ENCODE data around the gene PFN1. TPM values are rescaled to one million over a fixed set of nuclear protein-coding genes. Genes with fewer than 3 reads are reported as not detected.
A peak's percentile ranks its signal among the peaks of the same experiment; 100 is the strongest.

The PFN1 gene
- total RNA-seq, 2 donors from 2014 or later: 1,225 to 1,232 TPM

DNA sequence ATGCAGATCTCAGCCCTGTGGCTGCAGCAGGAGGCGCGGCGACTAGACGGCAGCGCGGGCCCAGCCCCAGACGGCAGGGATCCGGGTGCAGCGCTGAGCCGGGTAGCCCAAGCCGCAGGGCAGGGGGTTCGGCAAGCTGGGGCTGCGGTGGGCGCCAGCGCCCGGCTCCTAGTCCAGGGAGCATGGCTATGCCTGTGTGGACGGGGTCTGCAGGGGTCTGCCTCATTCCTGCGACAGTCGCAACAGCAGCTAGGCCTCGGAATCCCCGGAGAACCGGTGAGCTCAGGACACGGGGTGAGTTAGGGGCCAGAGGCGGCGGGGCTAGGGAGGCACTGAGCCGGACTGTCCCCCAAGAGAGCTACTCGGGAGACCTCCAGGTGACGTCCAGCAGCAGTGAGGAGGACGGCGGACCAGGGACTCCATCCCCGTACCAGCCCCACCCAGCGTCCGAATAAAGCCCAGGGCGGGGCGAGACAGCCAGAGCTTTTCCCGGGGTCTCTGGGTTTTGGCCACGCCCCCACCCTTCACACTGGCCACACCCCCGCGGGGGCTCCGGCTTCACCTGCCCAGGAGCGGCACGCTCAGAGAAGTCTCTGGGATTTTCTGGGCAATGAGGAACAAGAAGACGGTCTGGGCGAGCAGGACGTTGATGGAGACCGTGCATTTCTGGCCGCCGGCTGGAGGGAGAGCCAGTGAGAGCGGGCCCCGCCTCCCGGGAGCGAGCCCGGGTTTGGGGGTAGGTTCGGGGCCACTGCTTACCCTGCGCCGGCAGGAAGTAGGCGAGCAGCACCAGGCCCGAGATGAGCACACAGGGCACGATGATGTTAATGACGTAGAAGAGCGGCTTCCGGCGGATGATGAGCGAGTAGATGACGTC, 47.9 kb downstream of the PFN1 start:
- DNase-seq (peak; percentile 56 to 65), ATAC-seq (replicated peaks in 1 of 2) (peak; percentile 20 to 35)
- Mint-ChIP-seq H3K27ac (no peak overlapping the region), H3K4me1 (ENCODE audit: low read depth) (peaks cover 30% of the 10 kb centered on the region), H3K9me3 (no peaks in the 10 kb centered on the region), H3K27me3 (ENCODE audit: low read depth) (no peaks in the 10 kb centered on the region), H3K4me3 (peak overlapping the region; percentile 86 to 89), H3K36me3 (ENCODE audit: insufficient read depth in 2 of 2) (peaks cover 0 to 7% of the 10 kb centered on the region in 2 donors)

DNA sequence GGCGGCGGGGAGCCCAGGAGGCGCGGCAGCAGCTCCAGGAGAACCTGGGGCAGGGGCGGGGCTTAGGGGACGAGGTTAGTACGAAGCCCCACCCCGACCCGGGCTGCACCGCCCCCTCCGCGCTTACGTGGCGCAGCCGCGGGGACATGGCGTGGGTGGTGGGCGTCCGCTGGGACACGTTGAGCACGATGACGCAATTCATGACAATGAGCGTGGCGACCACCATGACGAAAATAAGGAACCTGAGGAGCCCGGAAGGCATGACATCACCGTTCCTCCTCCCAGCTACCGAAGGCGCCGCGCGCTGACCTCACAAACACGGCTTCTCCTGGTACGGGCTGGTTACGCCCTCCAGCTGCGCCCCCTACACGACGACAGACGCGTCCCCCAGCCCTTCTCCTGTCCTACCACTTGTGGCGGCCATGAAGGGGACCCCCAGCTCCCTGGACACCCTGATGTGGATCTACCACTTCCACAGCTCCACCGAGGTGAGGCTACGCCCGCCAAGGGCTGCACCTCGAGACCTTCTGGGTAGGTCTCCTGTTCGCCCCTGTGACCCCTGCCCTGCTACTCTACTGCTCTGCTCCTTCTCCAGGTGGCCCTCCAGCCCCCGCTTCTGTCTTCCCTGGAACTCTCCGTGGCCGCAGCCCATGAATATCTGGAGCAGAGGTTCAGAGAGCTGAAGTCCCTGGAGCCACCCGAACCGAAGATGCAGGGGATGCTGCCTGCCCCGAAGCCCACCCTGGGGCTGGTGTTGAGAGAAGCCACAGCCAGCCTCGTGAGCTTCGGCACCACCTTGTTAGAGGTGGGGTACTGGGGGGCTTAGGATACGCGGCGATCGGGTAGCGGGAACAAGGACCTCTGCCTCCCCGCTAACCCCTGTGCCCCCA, 48.7 kb downstream of the PFN1 start, which contains the start of gene C17orf107:
Gene C17orf107, plus strand, starts transcription at position 196 of the 890 bp plus-strand sequence. Its CDS starts 227 bp downstream, at position 423.
- Mint-ChIP-seq H3K4me1 (ENCODE audit: low read depth) (peaks cover 30% of the 10 kb centered on the region), H3K9me3 (no peaks in the 10 kb centered on the region), H3K4me3 (peak within 1 kb of the TSS; percentile 86 to 89), H3K27ac (peak within 1 kb of the TSS; percentile 59), H3K27me3 (ENCODE audit: low read depth) (no peaks in the 10 kb centered on the region), H3K36me3 (ENCODE audit: insufficient read depth in 2 of 2) (peaks cover 0 to 7% of the 10 kb centered on the region in 2 donors)
- DNase-seq (peak; percentile 98 to 99), ATAC-seq (replicated peaks in 1 of 2) (peak; percentile 82)

DNA sequence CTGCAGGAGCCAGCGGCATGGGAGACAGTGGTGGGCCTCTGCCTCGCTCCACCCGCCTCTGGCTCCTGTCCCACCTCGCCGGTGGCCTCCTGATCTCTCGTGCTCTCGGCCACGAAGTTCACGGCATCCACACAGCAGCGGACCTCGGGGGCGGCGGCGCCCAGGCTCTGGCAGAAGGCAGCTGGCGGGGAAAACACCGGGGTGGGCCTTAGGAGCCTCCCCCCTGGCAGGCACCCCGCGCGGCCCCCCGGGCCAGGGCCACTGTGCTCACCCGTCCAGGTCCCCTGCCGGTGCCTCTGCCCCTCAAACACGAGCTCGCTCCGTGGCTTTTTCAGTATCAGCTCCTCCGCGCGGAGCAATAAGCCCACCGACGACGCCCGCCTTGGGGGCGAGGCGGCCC, 49.4 kb downstream of the PFN1 start:
- Mint-ChIP-seq H3K4me3 (peak overlapping the region; percentile 73 to 86), H3K27ac (no peak overlapping the region), H3K36me3 (ENCODE audit: insufficient read depth in 2 of 2) (peaks cover 0 to 7% of the 10 kb centered on the region in 2 donors), H3K9me3 (no peaks in the 10 kb centered on the region), H3K4me1 (ENCODE audit: low read depth) (peaks cover 30% of the 10 kb centered on the region), H3K27me3 (ENCODE audit: low read depth) (no peaks in the 10 kb centered on the region)
- DNase-seq: no peak
- ATAC-seq (replicated peaks in 1 of 2): no peak

DNA sequence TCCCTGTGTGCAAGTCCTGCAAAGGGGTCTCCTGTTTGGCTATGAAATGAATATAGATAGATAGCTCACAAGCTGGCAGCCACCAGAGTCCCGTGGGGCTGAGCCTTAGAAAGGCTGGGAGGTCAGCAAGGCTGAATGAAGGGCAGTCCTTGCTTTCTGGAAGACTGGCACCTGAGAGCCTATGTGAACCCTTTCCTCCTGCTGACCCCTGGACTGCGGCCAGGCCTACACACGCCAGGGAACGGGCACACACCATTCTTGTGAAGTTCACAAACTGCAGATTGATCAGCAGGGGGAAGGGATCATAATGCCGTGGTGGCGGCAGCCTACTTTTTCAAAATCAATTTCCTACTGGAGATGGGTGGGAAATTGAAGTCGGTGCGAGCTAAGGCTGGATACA, 50.0 kb downstream of the PFN1 start:
- H3K9me3 Mint-ChIP-seq: no peaks in the 10 kb centered on the region
- H3K27me3 Mint-ChIP-seq (ENCODE audit: low read depth): no peaks in the 10 kb centered on the region
- H3K36me3 Mint-ChIP-seq (ENCODE audit: insufficient read depth in 2 of 2): peaks cover 0 to 7% of the 10 kb centered on the region in 2 donors
- DNase-seq (no peak), ATAC-seq (replicated peaks in 1 of 2) (no peak)
- peaks cover 24% of the 10 kb centered on the region for H3K4me1 Mint-ChIP-seq (ENCODE audit: low read depth)
- peak overlapping the region; percentile 73 for H3K4me3 Mint-ChIP-seq
- no peak overlapping the region for H3K27ac Mint-ChIP-seq

DNA sequence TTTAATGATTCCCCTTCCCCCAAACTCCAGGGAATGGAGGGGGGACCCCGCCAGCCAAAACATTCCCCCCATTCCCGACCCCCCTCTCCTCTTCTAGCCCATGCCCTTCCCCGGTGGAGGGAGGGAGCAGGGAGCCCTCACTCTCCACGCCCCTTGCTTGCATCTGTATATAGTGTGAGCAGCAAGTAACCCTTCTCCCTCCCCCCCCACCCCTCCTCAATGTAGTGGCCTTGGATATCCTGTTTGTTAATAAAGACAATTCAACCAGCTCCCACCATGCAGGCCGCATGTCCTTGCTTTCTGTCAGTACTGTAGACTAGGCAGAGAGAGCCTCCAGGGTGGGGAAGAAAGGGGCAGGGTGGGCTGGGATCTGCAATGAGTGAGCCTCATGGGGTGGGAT, 50.5 kb downstream of the PFN1 start:
- no peak overlapping the region for H3K4me3 Mint-ChIP-seq
- H3K27ac Mint-ChIP-seq: no peak overlapping the region
- H3K36me3 Mint-ChIP-seq (ENCODE audit: insufficient read depth in 2 of 2): peaks cover 0 to 7% of the 10 kb centered on the region in 2 donors

DNA sequence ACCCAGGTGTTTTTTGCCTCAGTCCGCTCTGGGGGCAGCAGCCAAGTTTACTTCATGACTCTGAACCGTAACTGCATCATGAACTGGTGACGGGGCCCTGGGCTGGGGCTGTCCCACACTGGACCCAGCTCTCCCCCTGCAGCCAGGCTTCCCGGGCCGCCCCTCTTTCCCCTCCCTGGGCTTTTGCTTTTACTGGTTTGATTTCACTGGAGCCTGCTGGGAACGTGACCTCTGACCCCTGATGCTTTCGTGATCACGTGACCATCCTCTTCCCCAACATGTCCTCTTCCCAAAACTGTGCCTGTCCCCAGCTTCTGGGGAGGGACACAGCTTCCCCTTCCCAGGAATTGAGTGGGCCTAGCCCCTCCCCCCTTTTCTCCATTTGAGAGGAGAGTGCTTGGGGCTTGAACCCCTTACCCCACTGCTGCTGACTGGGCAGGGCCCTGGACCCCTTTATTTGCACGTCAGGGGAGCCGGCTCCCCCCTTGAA, 51.1 kb downstream of the PFN1 start:
- H3K9me3 Mint-ChIP-seq: no peaks in the 10 kb centered on the region
- ATAC-seq (replicated peaks in 1 of 2) (no peak), DNase-seq (no peak)
- no peak overlapping the region for H3K27ac Mint-ChIP-seq
- peaks cover 13% of the 10 kb centered on the region for H3K4me1 Mint-ChIP-seq (ENCODE audit: low read depth)
- H3K36me3 Mint-ChIP-seq (ENCODE audit: insufficient read depth in 2 of 2): peaks cover 0 to 7% of the 10 kb centered on the region in 2 donors
- H3K27me3 Mint-ChIP-seq (ENCODE audit: low read depth): no peaks in the 10 kb centered on the region
- no peak overlapping the region for H3K4me3 Mint-ChIP-seq

More for the DNA sequence above, 50.5 kb downstream of the PFN1 start:
- DNase-seq (no peak), ATAC-seq (replicated peaks in 1 of 2) (no peak)
- Mint-ChIP-seq H3K27me3 (ENCODE audit: low read depth) (no peaks in the 10 kb centered on the region), H3K4me1 (ENCODE audit: low read depth) (peaks cover 19% of the 10 kb centered on the region), H3K9me3 (no peaks in the 10 kb centered on the region)

DNA sequence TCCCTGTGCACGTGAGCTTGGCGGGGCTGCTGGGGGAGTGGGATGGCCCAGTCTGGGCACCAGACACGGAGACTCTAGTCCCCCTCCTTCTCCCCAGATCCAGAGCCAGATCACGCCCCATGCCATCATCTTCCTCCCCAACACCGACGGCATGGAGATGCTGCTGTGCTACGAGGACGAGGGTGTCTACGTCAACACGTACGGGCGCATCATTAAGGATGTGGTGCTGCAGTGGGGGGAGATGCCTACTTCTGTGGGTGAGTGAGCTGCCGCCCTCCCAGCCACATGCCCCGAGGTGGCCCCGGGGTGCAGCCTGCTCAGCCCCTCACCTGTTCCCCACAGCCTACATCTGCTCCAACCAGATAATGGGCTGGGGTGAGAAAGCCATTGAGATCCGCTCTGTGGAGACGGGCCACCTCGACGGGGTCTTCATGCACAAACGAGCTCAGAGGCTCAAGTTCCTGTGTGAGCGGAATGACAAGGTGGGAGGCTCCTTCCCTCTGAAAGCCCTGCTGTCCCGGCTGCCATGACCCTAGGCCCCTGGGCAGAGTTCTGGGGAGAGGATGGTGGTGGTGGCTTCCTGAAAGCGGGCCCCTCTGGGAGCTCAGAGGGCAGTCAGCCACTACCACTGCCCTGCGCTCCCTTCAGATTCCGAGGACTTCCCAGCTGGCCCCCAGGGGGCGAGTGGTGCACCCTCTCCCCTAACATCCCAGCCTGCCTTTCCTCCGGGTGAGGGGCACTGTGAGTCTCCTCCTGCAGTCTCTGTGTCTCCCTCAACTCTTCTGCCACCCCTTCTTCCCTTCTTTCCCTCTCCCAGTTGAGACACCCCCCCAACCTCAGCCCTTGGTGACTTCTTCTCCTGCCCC, 51.8 kb downstream of the PFN1 start:
- no peaks in the 10 kb centered on the region for H3K9me3 Mint-ChIP-seq
- peaks cover 12% of the 10 kb centered on the region for H3K4me1 Mint-ChIP-seq (ENCODE audit: low read depth)
- DNase-seq (no peak), ATAC-seq (replicated peaks in 1 of 2) (no peak)
- no peaks in the 10 kb centered on the region for H3K27me3 Mint-ChIP-seq (ENCODE audit: low read depth)
- no peak overlapping the region for H3K4me3 Mint-ChIP-seq
- H3K36me3 Mint-ChIP-seq (ENCODE audit: insufficient read depth in 2 of 2): peaks cover 0 to 7% of the 10 kb centered on the region in 2 donors
- no peak overlapping the region for H3K27ac Mint-ChIP-seq

DNA sequence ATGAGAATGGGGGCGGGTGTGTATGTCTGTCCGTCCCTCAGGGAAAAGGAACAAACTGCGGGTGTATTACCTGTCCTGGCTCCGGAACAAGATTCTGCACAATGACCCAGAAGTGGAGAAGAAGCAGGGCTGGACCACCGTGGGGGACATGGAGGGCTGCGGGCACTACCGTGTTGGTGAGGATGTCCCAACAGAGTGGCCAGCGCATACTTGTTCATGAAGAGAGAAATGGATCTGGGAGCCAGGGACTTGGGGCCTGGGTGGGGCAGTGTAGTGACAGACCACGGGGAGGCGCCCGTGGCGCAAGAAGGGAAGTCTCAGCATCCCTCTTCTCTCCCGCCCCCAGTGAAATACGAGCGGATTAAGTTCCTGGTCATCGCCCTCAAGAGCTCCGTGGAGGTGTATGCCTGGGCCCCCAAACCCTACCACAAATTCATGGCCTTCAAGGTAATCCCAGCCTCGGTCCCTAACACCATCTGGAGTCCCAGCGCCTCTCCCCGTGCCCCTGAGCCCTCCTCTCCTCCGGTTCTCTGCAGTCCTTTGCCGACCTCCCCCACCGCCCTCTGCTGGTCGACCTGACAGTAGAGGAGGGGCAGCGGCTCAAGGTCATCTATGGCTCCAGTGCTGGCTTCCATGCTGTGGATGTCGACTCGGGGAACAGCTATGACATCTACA, 52.5 kb downstream of the PFN1 start:
- H3K36me3 Mint-ChIP-seq (ENCODE audit: insufficient read depth in 2 of 2): peaks cover 0 to 4% of the 10 kb centered on the region in 2 donors
- H3K27me3 Mint-ChIP-seq (ENCODE audit: low read depth): no peaks in the 10 kb centered on the region
- ATAC-seq (replicated peaks in 1 of 2): no peak
- no peak for DNase-seq
- H3K4me1 Mint-ChIP-seq (ENCODE audit: low read depth): peaks cover 12% of the 10 kb centered on the region
- no peak overlapping the region for H3K27ac Mint-ChIP-seq
- H3K9me3 Mint-ChIP-seq: no peaks in the 10 kb centered on the region
- H3K4me3 Mint-ChIP-seq: no peak overlapping the region

Other genes starting within 250 kb of the PFN1 start
- gene PELP1, start 244.4 kb downstream of the PFN1 start, total RNA-seq: 100 to 1,000 TPM in 1 of 2 donors, 10 to 100 TPM in 1; 93.8 to 113 TPM
- gene ARRB2, start 237.9 kb downstream of the PFN1 start, total RNA-seq: 100 to 1,000 TPM; 216 to 258 TPM
- 10 to 100 TPM in 1 of 2 donors, 1 to 10 TPM in 1; 9.9 to 14.0 TPM for gene MED11, start 217.1 kb downstream of the PFN1 start, total RNA-seq
- gene ZMYND15, start 208.7 kb downstream of the PFN1 start, total RNA-seq: under 1 TPM in 1 of 2 donors, not detected in 1; 0.17 TPM
- gene CXCL16, start 208.6 kb downstream of the PFN1 start, total RNA-seq: 1 to 10 TPM; 2.2 to 4.3 TPM
- gene TM4SF5, start 176.6 kb downstream of the PFN1 start, total RNA-seq: not detected
- 1 to 10 TPM in 1 of 2 donors, under 1 TPM in 1; 0.46 to 1.1 TPM for gene VMO1, start 162.2 kb downstream of the PFN1 start, total RNA-seq
- gene GLTPD2, start 159.6 kb downstream of the PFN1 start, total RNA-seq: not detected
- gene PSMB6, start 152.4 kb downstream of the PFN1 start, total RNA-seq: 10 to 100 TPM; 56.3 to 68.7 TPM
- gene PLD2, start 141.4 kb downstream of the PFN1 start, total RNA-seq: 10 to 100 TPM; 27.5 to 50.9 TPM
- gene MINK1, start 115.2 kb downstream of the PFN1 start, total RNA-seq: 10 to 100 TPM; 74.4 to 82.7 TPM
- 1 to 10 TPM; 3.4 to 4.7 TPM for gene C17orf107, start 49.0 kb downstream of the PFN1 start, total RNA-seq
- gene CHRNE, start 45.4 kb downstream of the PFN1 start, total RNA-seq: under 1 TPM; 0.60 to 0.89 TPM
- under 1 TPM in 1 of 2 donors, not detected in 1; 0.26 TPM for gene GP1BA, start 16.3 kb downstream of the PFN1 start, total RNA-seq
- 10 to 100 TPM; 40.4 to 43.8 TPM for gene SLC25A11, start 8.5 kb downstream of the PFN1 start, total RNA-seq
- 100 to 1,000 TPM; 176 to 201 TPM for gene RNF167, start 8.3 kb downstream of the PFN1 start, total RNA-seq
- gene ENO3, start 2.6 kb upstream of the PFN1 start, total RNA-seq: 100 to 1,000 TPM in 1 of 2 donors, 10 to 100 TPM in 1; 90.0 to 102 TPM
- gene SPAG7, start 19.3 kb upstream of the PFN1 start, total RNA-seq: 100 to 1,000 TPM; 140 to 158 TPM
- 100 to 1,000 TPM; 206 to 207 TPM for gene CAMTA2, start 39.1 kb upstream of the PFN1 start, total RNA-seq
- gene INCA1, start 49.0 kb upstream of the PFN1 start, total RNA-seq: under 1 TPM in 1 of 2 donors, not detected in 1; 0.60 TPM
- gene KIF1C, start 49.4 kb upstream of the PFN1 start, total RNA-seq: 10 to 100 TPM; 38.3 to 41.3 TPM
- gene SLC52A1, start 86.9 kb upstream of the PFN1 start, total RNA-seq: under 1 TPM; 0.23 to 0.46 TPM
- 1 to 10 TPM; 3.1 to 3.6 TPM for gene ZFP3, start 129.9 kb upstream of the PFN1 start, total RNA-seq
- gene ZNF232, start 163.3 kb upstream of the PFN1 start, total RNA-seq: 10 to 100 TPM; 10.4 to 15.7 TPM
- gene USP6, start 167.5 kb upstream of the PFN1 start, total RNA-seq: under 1 TPM; 0.02 to 0.19 TPM
- 1 to 10 TPM; 5.3 to 7.8 TPM for gene ZNF594, start 243.3 kb upstream of the PFN1 start, total RNA-seq